Astrocyte (in vitro differentiated cells and primary cell): ENCODE measurements around the gene ALDOB.

Experiments used
- EZH2 ChIP-seq: IDR thresholded peaks from 2 replicates; pipeline ENCODE4 v1.6.1; 2012; ENCODE audit warnings: mild to moderate bottlenecking, low read length, inconsistent platforms; ENCODE audit not compliant: insufficient read depth
- TF ChIP-seq, protein P1 (sequence below): IDR thresholded peaks from 2 replicates; pipeline ENCODE4 v1.5.1; 2011; ENCODE audit warnings: low read depth, mild to moderate bottlenecking, inconsistent platforms, low read length, moderate library complexity; ENCODE audit not compliant: insufficient read depth

DNA sequence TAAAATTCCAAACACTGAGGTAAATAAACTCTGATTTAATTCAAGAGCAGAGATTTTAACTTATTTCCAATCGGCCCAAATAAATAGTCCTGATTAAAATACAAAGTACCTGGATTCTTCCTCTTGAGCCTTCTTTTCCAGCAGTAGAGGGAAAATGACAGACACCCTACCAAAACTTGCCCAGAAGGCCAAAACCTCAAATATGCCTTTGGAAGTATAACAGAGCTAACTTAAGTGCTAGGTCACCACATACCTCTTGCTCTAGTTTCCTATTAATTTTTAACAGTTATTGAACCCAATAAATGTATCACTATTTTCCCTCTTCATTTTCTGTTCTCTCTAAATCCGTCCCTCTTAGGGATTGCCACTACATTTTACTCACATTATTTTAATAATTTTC, 52.2 kb downstream of the ALDOB start:
- TF ChIP-seq, protein P1, sequence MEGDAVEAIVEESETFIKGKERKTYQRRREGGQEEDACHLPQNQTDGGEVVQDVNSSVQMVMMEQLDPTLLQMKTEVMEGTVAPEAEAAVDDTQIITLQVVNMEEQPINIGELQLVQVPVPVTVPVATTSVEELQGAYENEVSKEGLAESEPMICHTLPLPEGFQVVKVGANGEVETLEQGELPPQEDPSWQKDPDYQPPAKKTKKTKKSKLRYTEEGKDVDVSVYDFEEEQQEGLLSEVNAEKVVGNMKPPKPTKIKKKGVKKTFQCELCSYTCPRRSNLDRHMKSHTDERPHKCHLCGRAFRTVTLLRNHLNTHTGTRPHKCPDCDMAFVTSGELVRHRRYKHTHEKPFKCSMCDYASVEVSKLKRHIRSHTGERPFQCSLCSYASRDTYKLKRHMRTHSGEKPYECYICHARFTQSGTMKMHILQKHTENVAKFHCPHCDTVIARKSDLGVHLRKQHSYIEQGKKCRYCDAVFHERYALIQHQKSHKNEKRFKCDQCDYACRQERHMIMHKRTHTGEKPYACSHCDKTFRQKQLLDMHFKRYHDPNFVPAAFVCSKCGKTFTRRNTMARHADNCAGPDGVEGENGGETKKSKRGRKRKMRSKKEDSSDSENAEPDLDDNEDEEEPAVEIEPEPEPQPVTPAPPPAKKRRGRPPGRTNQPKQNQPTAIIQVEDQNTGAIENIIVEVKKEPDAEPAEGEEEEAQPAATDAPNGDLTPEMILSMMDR, result no peak
- no peak for TF ChIP-seq EZH2
